ENCODE measurements around the gene BCAT1.

The BCAT1 gene

GRCh38 chr12:24884911-24885310 is 64.0 kb downstream of the BCAT1 start:
- in situ Hi-C loops (cut with HindIII; ENCODE audit: low sequenced_read_pairs): no loop called here
- TF ChIP-seq CTCF (IDR thresholded peaks at IDR 0.05; ENCODE audit: low read depth, low read length): no peak
- DNase-seq (ENCODE audit: low read depth, low spot score): no peak

GRCh38 chr12:24881724-24882371 is 67.1 kb downstream of the BCAT1 start:
- H3K4me3 ChIP-seq (ENCODE audit: low read depth, low read length): no peak overlapping the region
- no peak for TF ChIP-seq CTCF (IDR thresholded peaks at IDR 0.05; ENCODE audit: low read depth, low read length)
- DNase-seq (ENCODE audit: low read depth, low spot score): no peak
- in situ Hi-C loops (cut with HindIII; ENCODE audit: low sequenced_read_pairs): no loop called here

More at GRCh38 chr12:24884911-24885310, 64.0 kb downstream of the BCAT1 start:
- H3K4me3 ChIP-seq (ENCODE audit: low read depth, low read length): no peak overlapping the region

GRCh38 chr12:24881227-24881626 is 67.7 kb downstream of the BCAT1 start:
- H3K4me3 ChIP-seq (ENCODE audit: low read depth, low read length): no peak overlapping the region
- TF ChIP-seq CTCF (IDR thresholded peaks at IDR 0.05; ENCODE audit: low read depth, low read length): no peak
- peak; percentile 63 for DNase-seq (ENCODE audit: low read depth, low spot score)
- in situ Hi-C loops (cut with HindIII; ENCODE audit: low sequenced_read_pairs): no loop called here

GRCh38 chr12:24880732-24881131 is 68.2 kb downstream of the BCAT1 start:
- in situ Hi-C loops (cut with HindIII; ENCODE audit: low sequenced_read_pairs): no loop called here
- no peak for TF ChIP-seq CTCF (IDR thresholded peaks at IDR 0.05; ENCODE audit: low read depth, low read length)
- H3K4me3 ChIP-seq (ENCODE audit: low read depth, low read length): no peak overlapping the region
- DNase-seq (ENCODE audit: low read depth, low spot score): no peak

- in situ Hi-C loops (cut with HindIII; ENCODE audit: low sequenced_read_pairs): no loop called here
- DNase-seq (ENCODE audit: low read depth, low spot score): no peak
- TF ChIP-seq CTCF (IDR thresholded peaks at IDR 0.05; ENCODE audit: low read depth, low read length): no peak
- no peak overlapping the region for H3K4me3 ChIP-seq (ENCODE audit: low read depth, low read length)
Measured at GRCh38 chr12:24879644-24880043, 69.3 kb downstream of the BCAT1 start.

GRCh38 chr12:24875014-24875413 is 73.9 kb downstream of the BCAT1 start:
- no peak for DNase-seq (ENCODE audit: low read depth, low spot score)
- H3K4me3 ChIP-seq (ENCODE audit: low read depth, low read length): no peak overlapping the region
- TF ChIP-seq CTCF (IDR thresholded peaks at IDR 0.05; ENCODE audit: low read depth, low read length): no peak
- in situ Hi-C loops (cut with HindIII; ENCODE audit: low sequenced_read_pairs): no loop called here

Measured in astrocyte of the spinal cord (primary cell).